Fibroblast of mammary gland (primary cell): ENCODE data around the gene TRUB2.

Source experiments
- DNase-seq: peaks from one replicate; pipeline ENCODE4 v3.0.0-alpha.2; 2010; ENCODE audit warnings: low read depth
- H3K4me3 ChIP-seq: 2 replicates; pipeline ENCODE4 v1.5.1; 2011; ENCODE audit warnings: low read depth, mild to moderate bottlenecking, low read length, moderate library complexity; ENCODE audit not compliant: control insufficient read depth
- TF ChIP-seq, protein P1 (sequence below): conservative IDR thresholded peaks from 2 replicates; pipeline ENCODE4 v1.5.1; 2011; ENCODE audit warnings: low read depth, low read length, inconsistent platforms; ENCODE audit not compliant: control insufficient read depth, insufficient read depth

Gene TRUB2

DNA sequence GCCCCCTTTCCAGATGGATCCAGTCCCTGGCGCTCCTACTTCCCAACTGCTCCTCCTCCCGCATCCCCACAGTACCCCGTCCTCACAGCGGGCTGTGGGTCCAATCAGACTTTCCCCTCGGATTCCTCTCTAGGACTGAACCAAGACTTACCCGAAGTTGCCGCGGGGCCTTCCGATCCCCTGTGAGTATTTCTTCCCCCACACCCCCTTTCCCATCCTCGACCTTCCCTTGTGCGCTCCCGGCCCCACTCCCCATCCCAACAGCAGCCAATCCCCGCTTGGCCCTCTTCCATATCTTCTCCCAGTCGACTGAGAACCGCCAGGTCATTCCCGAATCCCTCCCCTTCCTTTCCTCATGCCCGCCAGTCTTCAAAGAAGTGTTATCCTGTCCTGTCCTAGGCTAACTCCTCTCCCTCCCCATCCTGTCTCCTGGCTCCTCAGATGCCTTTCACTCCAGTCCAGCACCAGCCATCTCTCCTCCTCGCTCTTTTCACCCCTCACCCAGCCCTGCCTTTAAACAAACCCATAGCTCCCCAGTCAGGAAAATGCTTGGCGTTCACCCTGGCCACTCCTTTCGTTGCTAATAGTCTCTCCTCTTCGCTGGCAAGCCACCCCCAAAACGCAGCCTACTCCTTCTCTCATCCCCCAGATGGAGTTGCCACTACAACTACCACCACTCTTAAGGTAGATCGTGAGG, 45.5 kb downstream of the TRUB2 start:
- H3K4me3 ChIP-seq, result peak overlapping the region; percentile 92
- peak; percentile 49 for DNase-seq
- TF ChIP-seq, protein P1, sequence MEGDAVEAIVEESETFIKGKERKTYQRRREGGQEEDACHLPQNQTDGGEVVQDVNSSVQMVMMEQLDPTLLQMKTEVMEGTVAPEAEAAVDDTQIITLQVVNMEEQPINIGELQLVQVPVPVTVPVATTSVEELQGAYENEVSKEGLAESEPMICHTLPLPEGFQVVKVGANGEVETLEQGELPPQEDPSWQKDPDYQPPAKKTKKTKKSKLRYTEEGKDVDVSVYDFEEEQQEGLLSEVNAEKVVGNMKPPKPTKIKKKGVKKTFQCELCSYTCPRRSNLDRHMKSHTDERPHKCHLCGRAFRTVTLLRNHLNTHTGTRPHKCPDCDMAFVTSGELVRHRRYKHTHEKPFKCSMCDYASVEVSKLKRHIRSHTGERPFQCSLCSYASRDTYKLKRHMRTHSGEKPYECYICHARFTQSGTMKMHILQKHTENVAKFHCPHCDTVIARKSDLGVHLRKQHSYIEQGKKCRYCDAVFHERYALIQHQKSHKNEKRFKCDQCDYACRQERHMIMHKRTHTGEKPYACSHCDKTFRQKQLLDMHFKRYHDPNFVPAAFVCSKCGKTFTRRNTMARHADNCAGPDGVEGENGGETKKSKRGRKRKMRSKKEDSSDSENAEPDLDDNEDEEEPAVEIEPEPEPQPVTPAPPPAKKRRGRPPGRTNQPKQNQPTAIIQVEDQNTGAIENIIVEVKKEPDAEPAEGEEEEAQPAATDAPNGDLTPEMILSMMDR, result no peak

DNA sequence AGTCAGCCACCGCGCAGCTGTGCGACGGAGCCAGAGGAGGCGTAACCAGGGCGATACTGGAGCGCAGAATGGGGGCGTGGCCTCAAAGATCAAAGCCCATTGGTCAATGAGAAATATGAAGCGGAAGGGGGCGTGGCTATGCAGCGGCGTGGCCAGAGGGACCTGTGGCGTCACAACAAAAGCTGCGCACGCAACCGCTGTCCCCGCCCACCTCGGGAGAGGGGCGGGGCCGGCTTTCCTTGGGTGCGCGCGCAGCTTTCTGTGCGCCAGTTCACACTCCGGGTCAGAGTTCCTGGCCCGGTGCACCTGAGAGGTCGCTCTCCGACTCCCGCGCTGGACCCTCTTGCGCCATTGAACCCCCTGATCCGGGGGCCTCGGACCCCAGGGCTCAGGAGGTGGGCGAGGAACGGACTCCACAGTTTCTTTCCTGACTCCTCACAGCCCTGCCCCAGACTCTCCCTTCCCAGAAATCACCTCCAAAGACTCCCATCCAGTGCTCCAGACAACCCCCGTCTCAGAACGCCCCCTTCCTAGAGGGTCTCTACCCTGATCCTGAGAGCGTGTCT, 46.2 kb downstream of the TRUB2 start, which contains the start of gene SWI5:
TSS of gene SWI5 (plus strand) at position 269 of the 566 bp plus-strand sequence.
- TF ChIP-seq, protein P1, result no peak
- peak; percentile 99 for DNase-seq

DNA sequence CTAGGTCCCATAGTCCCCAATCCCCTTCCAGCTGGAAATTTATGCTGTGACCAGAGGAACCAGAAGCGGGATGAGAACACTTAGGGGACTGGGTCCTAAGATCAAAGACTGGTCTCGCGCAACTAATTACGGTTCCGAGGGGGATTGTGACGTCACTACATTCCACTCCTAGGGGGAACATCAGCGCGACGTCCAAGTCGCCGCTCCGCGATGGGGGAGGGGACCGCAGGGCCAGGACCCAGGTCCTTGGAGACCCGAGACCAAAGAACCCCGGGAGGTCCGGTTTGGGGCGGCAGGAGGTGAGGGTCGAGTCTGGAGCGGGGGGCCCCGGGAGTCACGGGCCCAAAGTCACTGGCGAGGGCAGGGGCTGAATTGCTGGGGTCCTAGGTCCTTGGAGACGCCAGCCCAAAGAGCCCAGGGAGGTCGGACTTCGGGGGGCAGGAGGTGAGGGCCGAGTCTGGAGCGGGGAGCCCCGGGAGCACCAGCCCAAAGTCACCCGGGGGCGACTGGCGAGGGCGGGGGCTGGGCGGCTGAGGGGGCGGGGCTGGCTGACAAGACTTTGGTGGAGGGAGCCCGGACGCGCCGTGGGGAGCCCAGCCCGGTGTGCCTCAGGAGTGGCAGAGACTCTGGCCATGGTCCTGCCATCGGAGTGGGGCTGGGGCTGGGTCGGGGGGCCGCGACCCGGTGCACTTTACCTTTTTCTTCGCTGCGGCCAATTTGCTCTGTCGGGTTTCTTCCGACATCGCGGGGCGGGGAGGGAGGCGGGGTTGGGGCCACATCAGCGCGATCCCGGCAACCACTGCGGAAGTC, 46.8 kb downstream of the TRUB2 start, which contains the start of gene GOLGA2:
TSS of gene GOLGA2 (minus strand) at position 810 of the 810 bp plus-strand sequence. CDS start at position 779, 31 bp downstream.
- TF ChIP-seq, protein P1, result no peak
- H3K4me3 ChIP-seq, result peak within 1 kb of the TSS; percentile 92
- peak; percentile 66 for DNase-seq

More for the DNA sequence above, 46.2 kb downstream of the TRUB2 start, which contains the start of gene SWI5:
- peak within 1 kb of the TSS; percentile 92 for H3K4me3 ChIP-seq

DNA sequence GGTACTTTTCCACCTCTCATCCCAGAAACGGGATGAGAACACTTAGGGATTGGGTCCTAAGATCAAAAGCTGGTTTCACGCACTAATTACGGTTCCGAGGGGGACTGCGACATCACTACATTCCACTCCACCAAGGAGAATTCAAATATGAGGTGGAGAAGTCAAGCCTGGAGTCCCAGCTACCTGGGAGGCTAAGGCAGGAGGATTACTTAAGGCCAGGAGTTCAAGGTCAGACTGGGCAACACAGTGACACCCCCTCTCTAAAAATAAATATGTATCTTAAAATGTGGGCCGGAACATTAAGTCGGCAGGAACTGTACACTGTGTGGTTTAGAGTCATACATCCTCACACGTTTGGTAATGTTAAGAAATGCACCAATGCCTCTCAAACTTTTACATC, 48.0 kb downstream of the TRUB2 start:
- H3K4me3 ChIP-seq, result peak overlapping the region; percentile 92
- DNase-seq, result peak; percentile 28
- TF ChIP-seq, protein P1, result no peak

DNA sequence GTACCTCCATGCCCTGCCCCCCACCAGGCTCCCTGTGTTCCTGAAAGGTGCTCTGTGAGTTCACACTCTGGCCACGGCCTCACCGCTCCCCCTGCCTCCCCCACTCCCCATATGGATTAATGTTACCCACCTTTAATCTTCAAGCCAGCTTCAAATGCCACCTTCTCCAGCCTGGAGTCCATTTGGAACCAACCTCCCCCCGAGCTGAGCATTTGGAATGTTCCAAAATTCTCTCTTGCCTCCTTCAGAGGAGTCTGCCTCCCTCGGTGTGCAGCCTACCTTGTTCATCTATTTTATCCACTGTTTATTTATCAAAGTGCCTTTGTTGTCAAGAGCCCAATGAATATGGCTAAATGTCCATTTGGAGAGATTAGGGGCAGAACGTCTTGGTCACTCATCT, 50.7 kb downstream of the TRUB2 start:
- TF ChIP-seq, protein P1, result no peak
- no peak for DNase-seq
- no peak overlapping the region for H3K4me3 ChIP-seq

DNA sequence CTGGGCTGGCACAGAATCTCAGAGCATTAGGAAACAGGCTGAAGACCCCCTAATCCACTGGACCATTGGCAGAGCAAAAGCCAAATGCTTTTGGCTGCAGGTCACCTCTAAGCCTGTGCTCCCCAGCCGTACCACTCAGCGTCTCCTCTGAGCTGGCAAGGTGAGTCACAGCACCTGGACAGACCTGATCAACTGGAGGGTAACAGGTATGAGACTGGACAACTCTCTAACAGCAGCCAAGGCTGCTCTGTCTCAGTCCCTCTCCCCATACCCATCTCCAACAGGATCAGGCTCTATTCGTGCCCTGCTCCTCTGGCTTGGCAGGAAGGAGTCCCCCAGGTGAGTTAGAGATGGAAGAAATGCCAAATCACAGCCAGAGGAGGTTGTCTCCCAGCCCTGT, 51.1 kb downstream of the TRUB2 start:
- TF ChIP-seq, protein P1, result no peak
- DNase-seq, result no peak

More for the DNA sequence above, 51.1 kb downstream of the TRUB2 start:
- no peak overlapping the region for H3K4me3 ChIP-seq
